ENCODE data around the gene TPK1. TPM values are rescaled to one million over a fixed set of nuclear protein-coding genes. Genes with fewer than 3 reads are reported as not detected.

The TPK1 gene
- total RNA-seq, 1 experiment from 2014 or later = 3.3 TPM

DNA sequence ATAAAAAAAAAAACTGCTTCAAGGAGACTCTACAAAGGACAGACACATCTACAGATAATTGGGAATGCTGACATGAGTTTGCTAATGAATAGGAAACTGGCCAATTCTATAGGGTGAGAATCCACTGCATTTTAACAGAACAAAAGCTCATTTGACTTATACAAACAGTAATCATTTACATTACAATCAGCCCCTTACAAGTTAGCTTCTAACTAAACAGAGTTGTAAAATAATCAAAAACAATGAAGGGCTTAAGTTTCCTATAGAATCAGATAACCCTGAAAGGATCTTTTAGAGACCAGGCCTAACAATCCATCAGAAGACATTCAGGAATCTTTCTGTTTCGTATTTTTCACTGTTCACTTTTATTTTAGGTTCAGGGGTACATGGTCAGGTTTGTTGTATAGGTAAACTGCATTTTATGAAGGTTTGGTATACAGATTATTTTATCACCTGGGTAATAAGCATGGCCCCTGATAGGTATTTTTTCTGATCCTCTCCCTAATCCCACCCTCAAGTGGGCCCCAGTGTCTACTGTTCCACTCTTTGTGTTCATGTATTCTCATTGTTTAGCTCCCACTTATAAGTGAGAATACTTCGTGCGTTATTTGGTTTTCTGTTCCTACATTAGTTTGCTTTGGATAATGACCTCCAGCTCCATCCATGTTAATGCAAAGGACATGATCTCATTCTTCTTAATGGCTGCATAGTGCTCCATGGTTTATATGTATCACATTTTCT is 301.0 kb downstream of the TPK1 start:
- TF ChIP-seq, protein P1, sequence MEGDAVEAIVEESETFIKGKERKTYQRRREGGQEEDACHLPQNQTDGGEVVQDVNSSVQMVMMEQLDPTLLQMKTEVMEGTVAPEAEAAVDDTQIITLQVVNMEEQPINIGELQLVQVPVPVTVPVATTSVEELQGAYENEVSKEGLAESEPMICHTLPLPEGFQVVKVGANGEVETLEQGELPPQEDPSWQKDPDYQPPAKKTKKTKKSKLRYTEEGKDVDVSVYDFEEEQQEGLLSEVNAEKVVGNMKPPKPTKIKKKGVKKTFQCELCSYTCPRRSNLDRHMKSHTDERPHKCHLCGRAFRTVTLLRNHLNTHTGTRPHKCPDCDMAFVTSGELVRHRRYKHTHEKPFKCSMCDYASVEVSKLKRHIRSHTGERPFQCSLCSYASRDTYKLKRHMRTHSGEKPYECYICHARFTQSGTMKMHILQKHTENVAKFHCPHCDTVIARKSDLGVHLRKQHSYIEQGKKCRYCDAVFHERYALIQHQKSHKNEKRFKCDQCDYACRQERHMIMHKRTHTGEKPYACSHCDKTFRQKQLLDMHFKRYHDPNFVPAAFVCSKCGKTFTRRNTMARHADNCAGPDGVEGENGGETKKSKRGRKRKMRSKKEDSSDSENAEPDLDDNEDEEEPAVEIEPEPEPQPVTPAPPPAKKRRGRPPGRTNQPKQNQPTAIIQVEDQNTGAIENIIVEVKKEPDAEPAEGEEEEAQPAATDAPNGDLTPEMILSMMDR (IDR thresholded peaks at IDR 0.05) = no peak
- TF ChIP-seq TCF7L2 (IDR thresholded peaks at IDR 0.05; ENCODE audit: low read depth, low read length) = no peak
- TF ChIP-seq POLR2AphosphoS5 (IDR thresholded peaks at IDR 0.05; ENCODE audit: low read depth, low read length) = no peak
- TF ChIP-seq, protein P2, sequence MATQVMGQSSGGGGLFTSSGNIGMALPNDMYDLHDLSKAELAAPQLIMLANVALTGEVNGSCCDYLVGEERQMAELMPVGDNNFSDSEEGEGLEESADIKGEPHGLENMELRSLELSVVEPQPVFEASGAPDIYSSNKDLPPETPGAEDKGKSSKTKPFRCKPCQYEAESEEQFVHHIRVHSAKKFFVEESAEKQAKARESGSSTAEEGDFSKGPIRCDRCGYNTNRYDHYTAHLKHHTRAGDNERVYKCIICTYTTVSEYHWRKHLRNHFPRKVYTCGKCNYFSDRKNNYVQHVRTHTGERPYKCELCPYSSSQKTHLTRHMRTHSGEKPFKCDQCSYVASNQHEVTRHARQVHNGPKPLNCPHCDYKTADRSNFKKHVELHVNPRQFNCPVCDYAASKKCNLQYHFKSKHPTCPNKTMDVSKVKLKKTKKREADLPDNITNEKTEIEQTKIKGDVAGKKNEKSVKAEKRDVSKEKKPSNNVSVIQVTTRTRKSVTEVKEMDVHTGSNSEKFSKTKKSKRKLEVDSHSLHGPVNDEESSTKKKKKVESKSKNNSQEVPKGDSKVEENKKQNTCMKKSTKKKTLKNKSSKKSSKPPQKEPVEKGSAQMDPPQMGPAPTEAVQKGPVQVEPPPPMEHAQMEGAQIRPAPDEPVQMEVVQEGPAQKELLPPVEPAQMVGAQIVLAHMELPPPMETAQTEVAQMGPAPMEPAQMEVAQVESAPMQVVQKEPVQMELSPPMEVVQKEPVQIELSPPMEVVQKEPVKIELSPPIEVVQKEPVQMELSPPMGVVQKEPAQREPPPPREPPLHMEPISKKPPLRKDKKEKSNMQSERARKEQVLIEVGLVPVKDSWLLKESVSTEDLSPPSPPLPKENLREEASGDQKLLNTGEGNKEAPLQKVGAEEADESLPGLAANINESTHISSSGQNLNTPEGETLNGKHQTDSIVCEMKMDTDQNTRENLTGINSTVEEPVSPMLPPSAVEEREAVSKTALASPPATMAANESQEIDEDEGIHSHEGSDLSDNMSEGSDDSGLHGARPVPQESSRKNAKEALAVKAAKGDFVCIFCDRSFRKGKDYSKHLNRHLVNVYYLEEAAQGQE (IDR thresholded peaks at IDR 0.05; ENCODE audit: insufficient read depth in 1 of 2, low read depth in 2 of 2, low read length in 1 of 2) = no peak
- no peak for TF ChIP-seq SIN3A (IDR thresholded peaks at IDR 0.05; ENCODE audit: borderline replicate concordance, insufficient read depth, low read depth, low read length)
- Histone ChIP-seq H3K27me3 (ENCODE audit: control insufficient read depth, insufficient read depth, low read length) (no peaks in the 10 kb centered on the region), H3K36me3 (ENCODE audit: control insufficient read depth, insufficient read depth, low read length) (no peaks in the 10 kb centered on the region), H3K27ac (ENCODE audit: low read length) (no peak overlapping the region), H3K9me3 (ENCODE audit: control insufficient read depth, insufficient read depth, low read depth, low read length) (no peaks in the 10 kb centered on the region), H3K4me3 (ENCODE audit: low read depth in 2 of 2, low read length in 2 of 2) (no peak overlapping the region), H3K4me1 (ENCODE audit: control insufficient read depth, insufficient read depth, low read length) (no peaks in the 10 kb centered on the region)
- intact Hi-C loops (cut with micrococcal nuclease; ENCODE audit: unreplicated experiment) = no loop called here
- in situ Hi-C loops (cut with HindIII; ENCODE audit: low pct_unique_long_range_greater_than_20kb, low sequenced_read_pairs) = no loop called here
- BruUV-seq (replicated peaks) = no TSS peak
- ChIA-PET POLR2A (no interaction called here), CTCF (no interaction called here)
- ATAC-seq (no peak), DNase-seq (ENCODE audit: low read depth, low spot score) (no peak)

DNA sequence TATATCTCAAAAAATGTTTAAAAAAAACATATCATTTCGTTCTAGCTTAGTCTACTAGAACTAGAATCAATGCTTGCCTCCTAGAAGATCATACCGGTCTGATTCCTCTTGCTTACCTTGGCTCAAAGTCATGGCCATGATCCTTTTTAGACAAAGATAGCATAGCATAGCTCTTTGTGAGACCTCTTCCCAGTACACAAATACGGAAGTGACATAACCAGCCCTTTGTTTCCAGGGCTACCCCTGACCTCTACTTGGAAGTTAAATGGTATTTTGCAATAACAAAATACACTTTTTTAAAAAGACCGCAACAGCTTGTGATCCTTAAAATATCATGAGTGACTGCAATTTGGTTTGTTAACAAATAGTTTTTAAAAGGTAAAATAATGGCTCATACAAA is 301.7 kb downstream of the TPK1 start:
- no peaks in the 10 kb centered on the region for H3K9me3 ChIP-seq (ENCODE audit: control insufficient read depth, insufficient read depth, low read depth, low read length)
- no peaks in the 10 kb centered on the region for H3K4me1 ChIP-seq (ENCODE audit: control insufficient read depth, insufficient read depth, low read length)
- no peak for ATAC-seq
- no peaks in the 10 kb centered on the region for H3K36me3 ChIP-seq (ENCODE audit: control insufficient read depth, insufficient read depth, low read length)
- intact Hi-C loops (cut with micrococcal nuclease; ENCODE audit: unreplicated experiment) (no loop called here), in situ Hi-C loops (cut with HindIII; ENCODE audit: low pct_unique_long_range_greater_than_20kb, low sequenced_read_pairs) (no loop called here)
- ChIA-PET CTCF (no interaction called here), POLR2A (no interaction called here)
- no peak for DNase-seq (ENCODE audit: low read depth, low spot score)
- no peaks in the 10 kb centered on the region for H3K27me3 ChIP-seq (ENCODE audit: control insufficient read depth, insufficient read depth, low read length)
- no TSS peak for BruUV-seq (replicated peaks)
- TF ChIP-seq, protein P2 (IDR thresholded peaks at IDR 0.05; ENCODE audit: insufficient read depth in 1 of 2, low read depth in 2 of 2, low read length in 1 of 2) = no peak
- TF ChIP-seq, protein P1 (IDR thresholded peaks at IDR 0.05) = no peak
- TF ChIP-seq POLR2AphosphoS5 (IDR thresholded peaks at IDR 0.05; ENCODE audit: low read depth, low read length) = no peak
- H3K4me3 ChIP-seq (ENCODE audit: low read depth in 2 of 2, low read length in 2 of 2) = no peak overlapping the region
- no peak overlapping the region for H3K27ac ChIP-seq (ENCODE audit: low read length)

All from Panc1 (cell line).